Activated gamma-delta T cell treated with anti-CD3 and anti-CD28 coated beads, Interleukin-2, amount 50 U/mL, for 16 hours (primary cell): ENCODE data around the gene SBNO2.
A peak's percentile ranks its signal among the peaks of the same experiment; 100 is the strongest.

ENCODE experiments used
- DNase-seq: peaks from one replicate; pipeline ENCODE4 v3.0.0-alpha.2; 2020; ENCODE audit warnings: low read depth

SBNO2 gene, protein sequence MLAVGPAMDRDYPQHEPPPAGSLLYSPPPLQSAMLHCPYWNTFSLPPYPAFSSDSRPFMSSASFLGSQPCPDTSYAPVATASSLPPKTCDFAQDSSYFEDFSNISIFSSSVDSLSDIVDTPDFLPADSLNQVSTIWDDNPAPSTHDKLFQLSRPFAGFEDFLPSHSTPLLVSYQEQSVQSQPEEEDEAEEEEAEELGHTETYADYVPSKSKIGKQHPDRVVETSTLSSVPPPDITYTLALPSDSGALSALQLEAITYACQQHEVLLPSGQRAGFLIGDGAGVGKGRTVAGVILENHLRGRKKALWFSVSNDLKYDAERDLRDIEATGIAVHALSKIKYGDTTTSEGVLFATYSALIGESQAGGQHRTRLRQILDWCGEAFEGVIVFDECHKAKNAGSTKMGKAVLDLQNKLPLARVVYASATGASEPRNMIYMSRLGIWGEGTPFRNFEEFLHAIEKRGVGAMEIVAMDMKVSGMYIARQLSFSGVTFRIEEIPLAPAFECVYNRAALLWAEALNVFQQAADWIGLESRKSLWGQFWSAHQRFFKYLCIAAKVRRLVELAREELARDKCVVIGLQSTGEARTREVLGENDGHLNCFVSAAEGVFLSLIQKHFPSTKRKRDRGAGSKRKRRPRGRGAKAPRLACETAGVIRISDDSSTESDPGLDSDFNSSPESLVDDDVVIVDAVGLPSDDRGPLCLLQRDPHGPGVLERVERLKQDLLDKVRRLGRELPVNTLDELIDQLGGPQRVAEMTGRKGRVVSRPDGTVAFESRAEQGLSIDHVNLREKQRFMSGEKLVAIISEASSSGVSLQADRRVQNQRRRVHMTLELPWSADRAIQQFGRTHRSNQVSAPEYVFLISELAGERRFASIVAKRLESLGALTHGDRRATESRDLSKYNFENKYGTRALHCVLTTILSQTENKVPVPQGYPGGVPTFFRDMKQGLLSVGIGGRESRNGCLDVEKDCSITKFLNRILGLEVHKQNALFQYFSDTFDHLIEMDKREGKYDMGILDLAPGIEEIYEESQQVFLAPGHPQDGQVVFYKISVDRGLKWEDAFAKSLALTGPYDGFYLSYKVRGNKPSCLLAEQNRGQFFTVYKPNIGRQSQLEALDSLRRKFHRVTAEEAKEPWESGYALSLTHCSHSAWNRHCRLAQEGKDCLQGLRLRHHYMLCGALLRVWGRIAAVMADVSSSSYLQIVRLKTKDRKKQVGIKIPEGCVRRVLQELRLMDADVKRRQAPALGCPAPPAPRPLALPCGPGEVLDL (N-terminal part only)

DNA sequence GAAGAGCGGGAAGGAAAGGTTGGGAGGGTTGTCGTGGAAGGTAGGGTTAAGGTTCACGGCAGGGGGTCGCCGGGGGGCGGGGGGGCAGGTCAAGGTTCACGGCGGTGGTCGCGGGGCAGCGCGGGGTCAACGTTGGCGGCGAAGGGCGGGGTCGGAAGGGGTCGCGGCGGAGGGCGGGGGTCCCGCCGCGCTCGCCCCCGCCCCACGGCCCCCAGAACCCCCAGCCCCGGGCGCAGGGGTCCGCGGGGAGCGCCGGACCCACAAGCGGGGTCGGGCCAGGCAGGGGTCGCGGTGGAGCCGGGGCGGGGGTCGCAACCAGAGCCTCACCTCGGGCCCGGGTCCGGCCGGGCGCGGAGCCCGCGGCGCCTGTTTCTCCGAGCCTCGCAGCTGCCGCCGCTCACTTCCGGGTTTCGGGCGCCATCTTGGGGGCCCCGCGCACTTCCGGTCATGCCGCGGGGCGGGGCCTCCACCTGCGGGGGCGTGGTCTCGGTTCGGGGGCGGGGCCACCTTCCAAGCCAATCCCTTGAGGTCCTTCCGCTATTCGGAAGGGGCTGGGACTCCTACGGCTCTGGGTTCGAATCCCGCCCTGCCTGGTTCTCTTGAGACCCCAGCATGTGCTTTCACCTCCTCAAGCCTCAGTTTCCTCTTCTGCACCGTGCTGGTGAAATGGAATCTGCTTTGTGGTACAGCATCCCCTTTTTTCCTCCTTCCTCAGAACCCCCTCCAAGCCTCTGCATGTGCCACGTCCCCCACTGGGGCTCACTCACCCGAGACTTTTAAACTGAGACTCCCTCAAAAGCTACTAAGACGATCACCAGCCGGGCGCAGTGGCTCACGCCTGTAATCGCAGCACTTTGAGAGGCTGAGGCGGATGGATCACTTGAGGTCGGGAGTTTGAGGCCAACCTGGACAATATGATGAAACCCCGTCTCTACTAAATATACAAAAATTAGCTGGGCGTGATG, at the start of gene SBNO2:
TSS of gene SBNO2 (minus strand) at position 424 of the 965 bp plus-strand sequence. CDS start 19,992 bp downstream, outside the sequence.
- DNase-seq: peak; percentile 83

DNA sequence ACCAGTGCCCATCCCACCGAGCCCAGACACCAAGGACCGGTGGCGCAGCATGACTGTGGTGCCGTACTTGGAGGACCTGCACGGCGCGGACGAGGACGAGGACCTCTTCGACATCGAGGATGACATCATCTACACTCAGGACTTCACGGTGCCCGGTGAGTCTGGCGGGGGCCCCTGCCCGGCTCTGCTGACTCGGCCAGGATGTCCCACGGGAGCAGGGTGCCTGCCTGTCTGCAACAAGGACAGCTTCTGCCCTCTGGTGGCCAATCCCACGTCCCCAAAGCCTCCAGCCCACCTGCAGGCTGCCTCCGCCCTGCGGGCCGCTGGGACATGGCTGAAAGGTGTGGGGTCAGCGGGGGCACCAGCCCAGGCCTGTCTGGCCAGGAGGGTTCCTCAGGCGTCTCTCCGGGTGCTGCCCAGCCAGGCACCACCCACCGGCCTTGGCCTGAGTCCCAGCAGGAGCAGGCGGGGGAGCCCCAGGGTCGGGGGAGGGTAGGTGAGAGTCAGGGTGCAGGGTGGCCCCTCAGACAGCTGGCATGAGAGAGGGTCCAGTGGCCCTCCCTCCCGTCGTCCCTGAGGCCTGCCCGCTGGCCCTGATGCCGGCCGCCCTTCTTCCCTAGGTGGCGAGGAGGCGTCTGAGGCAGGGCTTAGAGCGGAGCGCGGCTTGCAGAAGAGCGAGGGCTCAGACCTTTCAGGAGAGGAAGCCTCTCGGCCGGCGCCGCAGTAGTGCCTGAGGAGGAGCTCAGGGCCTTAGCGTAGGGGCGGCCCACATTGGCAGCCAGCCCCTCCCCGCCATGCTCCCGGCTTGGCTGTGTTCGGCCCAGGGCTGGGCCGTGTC, 49.2 kb upstream of the SBNO2 start:
- DNase-seq: no peak

DNA sequence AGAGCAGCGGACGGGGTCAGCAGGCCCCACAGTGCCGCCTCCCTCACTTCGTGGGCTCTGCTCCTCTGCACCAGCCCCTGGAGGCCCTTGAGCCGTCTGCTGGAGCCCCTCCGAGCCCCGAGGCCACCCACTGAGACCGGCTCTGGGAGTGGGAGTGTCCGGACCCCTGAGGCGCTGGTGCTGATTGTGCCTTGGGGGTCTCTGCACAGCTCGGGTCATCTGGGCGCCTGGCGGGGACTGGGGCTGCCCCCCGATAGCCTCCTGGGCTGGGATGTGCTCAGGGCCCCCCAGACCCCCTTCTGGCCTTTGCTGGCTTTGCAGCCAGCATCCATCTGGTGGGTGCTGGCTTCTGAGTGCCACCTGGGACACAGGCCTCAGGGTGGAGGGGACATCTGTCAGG, 48.3 kb upstream of the SBNO2 start:
- no peak for DNase-seq

GRCh38 chr19:1221904-1222255, 47.8 kb upstream of the SBNO2 start:
- no peak for DNase-seq

- no peak for DNase-seq
Observed at GRCh38 chr19:1220976-1221903, 47.2 kb upstream of the SBNO2 start.

- DNase-seq: no peak
Observed at GRCh38 chr19:1220477-1220930, 46.4 kb upstream of the SBNO2 start.

- DNase-seq: no peak
Observed at GRCh38 chr19:1219786-1220476, 45.9 kb upstream of the SBNO2 start.

DNA sequence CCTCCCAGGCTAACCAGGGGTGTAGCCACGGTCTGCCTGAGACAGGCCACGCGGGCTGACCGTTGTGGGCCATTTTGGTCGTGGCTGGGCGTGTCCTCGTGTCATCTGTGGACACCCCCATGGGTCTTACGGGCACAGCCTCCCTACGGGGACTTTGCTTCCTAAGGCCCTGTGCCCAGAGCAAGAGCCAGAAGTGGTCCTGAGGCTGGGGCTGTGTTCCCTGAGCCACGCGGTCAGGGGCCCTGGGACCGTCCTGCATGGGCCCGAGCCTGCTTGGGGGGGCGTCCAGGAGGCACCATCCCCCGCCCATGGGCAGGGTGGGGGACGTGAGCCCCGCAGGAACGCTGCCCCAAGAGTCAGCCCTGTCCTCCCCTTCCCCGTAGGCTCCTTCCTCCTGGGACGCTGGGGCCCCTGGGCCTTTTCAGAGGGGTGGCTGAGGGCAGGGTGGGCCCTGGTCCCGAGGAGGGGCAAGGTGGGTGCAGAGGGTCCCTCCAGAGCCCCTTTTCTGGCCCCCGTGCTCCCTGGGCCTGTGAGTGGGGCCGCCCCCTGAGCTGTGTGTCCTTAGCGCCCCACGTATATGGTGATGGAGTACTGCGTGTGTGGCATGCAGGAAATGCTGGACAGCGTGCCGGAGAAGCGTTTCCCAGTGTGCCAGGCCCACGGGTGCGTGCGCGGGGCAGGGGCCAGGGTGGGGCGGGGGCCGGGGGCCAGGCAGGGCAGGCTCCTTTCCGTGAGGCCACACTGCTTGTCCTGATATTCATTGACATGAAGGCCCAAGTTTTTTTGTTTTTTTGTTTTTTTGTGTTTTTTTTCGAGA, 44.9 kb upstream of the SBNO2 start:
- no peak for DNase-seq

- no peak for DNase-seq
Observed at GRCh38 chr19:1217366-1217765, 43.3 kb upstream of the SBNO2 start.

- DNase-seq: no peak
Observed at GRCh38 chr19:1216756-1217155, 42.7 kb upstream of the SBNO2 start.

GRCh38 chr19:1214862-1215731, 41.0 kb upstream of the SBNO2 start:
- DNase-seq: no peak

DNA sequence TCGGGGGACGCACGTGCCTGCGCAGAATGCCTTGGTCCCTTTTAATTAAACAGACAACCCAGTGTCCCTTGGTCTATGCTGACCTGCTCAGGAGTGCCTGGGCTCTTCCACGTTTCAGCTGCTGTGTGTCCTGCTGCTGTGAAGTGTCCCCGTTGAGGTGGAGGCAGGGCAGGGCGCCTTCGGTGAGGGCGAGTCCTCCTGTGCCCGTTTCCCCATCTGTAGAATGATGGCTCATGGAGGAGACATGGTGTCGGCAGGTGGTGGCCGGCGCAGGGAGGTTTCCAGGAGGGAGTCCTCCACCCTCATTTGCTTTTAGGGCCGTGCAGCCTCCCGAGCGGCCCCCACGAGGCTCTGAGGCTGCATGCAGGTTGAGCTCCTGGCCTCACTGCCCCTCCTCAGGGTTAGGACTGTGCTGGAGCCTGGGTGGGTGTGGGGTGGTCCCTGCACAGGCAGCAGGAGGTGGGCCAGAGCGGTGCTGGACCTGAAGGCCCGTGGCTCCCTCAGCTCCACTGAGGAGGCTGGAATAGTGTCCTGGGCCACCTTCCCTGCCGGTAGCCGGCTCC, 40.3 kb upstream of the SBNO2 start:
- DNase-seq: no peak

DNA sequence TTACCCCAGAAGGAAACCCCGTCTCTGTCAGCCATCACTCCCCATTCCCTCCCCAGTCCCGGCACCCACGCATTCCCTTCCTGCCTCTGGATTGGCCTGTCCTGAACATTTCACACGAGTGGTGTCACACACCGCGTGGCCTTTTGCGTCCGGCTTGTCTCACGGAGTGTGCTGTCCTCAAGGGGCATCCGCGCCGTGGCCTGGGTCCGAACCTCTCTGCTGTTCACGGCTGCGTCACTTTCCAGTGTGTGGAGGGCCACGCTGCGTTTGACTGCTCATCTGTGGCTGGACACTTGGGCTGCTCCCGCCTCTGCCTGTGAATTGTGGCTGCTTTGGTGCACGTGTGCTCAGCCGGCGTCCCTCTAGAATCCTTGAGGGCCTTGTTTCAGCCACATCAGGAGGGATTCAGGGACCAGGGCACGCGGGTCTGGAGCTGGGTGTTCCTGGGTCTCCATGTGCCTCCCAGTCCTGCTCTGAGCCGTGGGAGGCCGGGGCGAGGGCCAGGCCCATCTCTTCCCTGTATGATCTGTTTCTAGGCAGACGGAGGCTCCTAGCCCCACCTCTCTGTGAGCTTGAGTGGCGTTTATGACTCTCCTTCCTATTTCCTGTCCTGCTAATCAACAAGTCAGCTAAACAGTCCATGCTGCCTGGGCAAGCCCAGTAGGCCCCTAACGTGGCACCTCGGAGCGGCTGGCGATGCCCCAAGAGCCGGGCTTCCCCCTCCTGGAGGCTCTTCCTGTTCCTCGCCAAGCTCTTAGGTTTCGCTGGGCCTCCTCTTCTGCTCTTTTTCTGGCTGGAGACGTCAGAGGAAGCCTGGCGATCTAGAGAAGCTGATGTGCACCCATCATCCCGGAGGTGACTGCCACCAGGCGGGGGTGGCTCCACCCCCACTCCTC, 39.6 kb upstream of the SBNO2 start:
- no peak for DNase-seq

GRCh38 chr19:1211494-1212234, 37.6 kb upstream of the SBNO2 start:
- DNase-seq: no peak

- DNase-seq: no peak
Observed at GRCh38 chr19:1210227-1210538, 36.1 kb upstream of the SBNO2 start.
